Activated naive CD4-positive, alpha-beta T cell (primary cell): ENCODE data around the gene ZNF45.
"Not testable (repeated sequence)": the region's sequence is repeated elsewhere in the genome, so short reads cannot be mapped to it uniquely, and the experiment has no call there.

ENCODE experiments used
- DNase-seq, 4 experiments: peaks; one replicate each; lab custom pipeline; 2025; lab: John Stamatoyannopoulos, UW

The ZNF45 gene

GRCh38 chr19:43913383-43913782 is 21.7 kb downstream of the ZNF45 start:
- DNase-seq = no peak

DNA sequence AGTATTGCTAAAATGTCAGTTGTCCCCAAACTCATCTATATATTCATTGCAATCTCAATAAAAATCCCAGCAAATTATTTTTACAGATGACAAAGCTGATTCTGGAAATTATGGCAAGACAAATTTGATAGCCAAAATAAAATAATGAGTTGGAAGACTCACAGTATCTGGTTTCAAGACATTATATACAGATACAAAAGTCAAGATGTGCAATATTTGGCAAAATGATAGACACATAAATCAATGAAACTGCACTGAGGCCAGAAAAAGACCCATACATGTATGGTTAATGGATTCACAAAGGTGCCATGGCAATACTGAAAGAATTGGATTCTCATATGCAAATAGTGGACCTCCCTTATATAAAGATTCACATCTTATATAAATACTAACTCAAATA is 24.2 kb downstream of the ZNF45 start:
- no peak for DNase-seq

- no peak for DNase-seq
Observed at GRCh38 chr19:43908659-43909058, 26.4 kb downstream of the ZNF45 start.

DNA sequence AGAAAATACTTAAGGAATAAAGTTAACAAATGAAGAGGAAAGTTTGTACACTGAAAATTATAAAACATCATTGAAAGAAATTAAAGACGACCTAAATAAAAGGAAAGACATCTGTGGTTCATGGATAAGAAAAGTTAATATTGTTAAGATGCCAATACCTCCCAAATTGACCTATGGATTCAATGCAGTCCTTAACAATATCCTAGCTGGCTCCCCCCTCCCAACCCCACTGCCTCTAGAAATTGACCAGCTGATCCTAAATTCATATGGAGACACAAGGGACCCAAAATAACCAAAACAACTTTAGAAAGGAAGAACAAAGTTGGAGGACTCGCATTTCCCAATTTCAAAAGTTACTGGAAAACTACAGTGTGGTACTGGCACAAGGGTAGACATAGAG is 28.3 kb downstream of the ZNF45 start:
- DNase-seq = no peak

- DNase-seq = no peak
Observed at GRCh38 chr19:43905897-43906296, 29.2 kb downstream of the ZNF45 start.

DNA sequence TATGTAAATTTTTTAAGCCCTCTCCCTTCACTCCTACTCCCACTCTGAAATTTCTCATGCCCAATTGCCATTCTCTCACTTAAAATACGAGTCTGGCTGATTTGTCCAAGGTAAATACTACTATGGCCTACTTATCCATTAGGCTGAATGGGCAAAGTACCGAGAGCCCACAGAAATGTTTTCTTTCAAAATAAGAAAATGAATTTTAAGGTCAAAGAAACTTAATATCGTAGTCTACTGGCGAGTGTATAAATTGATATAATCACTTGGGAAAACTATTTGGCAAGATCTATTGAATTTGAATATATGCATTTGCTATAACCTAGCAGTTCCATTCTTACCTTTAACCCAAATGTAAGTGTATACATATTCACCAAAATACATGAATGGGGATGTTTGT is 32.7 kb downstream of the ZNF45 start:
- DNase-seq = no peak

- peak; percentile 3 to 52 (median 33) for DNase-seq
Observed at GRCh38 chr19:43901395-43902390, 33.4 kb downstream of the ZNF45 start.

GRCh38 chr19:43895727-43896308 is 39.3 kb downstream of the ZNF45 start:
- DNase-seq = no peak

DNA sequence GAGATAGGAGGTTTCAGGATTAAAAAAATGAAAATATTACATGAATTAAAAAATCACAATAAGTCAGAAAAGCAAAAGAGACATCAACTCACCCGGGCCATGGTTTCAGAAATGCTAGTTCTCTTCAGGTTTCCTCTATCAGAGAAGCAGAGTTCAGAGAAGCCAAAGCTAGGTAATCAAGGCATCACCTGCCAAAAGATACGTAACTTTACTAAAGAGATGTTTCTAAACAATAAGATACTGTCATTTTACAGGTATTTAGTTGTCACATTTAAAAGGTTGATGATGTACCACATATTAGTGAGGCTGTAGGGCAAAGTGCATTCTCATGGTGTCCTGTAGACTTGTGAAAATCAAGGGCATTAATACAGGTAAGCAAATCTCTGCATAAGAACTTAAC is 51.2 kb downstream of the ZNF45 start, which contains the start of gene ZNF404:
Gene ZNF404, minus strand, starts transcription at position 101 of the 400 bp plus-strand sequence.
- DNase-seq = no peak

GRCh38 chr19:43880483-43880882 is 54.6 kb downstream of the ZNF45 start:
- DNase-seq = no peak

- DNase-seq = no peak
Observed at GRCh38 chr19:43872547-43873336, 62.3 kb downstream of the ZNF45 start.

- DNase-seq = not testable (repeated sequence)
Observed at GRCh38 chr19:43866923-43867322, 68.2 kb downstream of the ZNF45 start.
